HG02759 (cell line): Measurements from ENCODE around the gene DHRS2.
A peak's percentile ranks its signal among the peaks of the same experiment; 100 is the strongest.
"Not testable (repeated sequence)": the region's sequence is repeated elsewhere in the genome, so short reads cannot be mapped to it uniquely, and the experiment has no call there.

Experiments used
- ATAC-seq: cut with Tn5 transposase; IDR thresholded peaks from one replicate; pipeline ENCODE4 v1.9.1; 2021; ENCODE audit warnings: mild to moderate bottlenecking, moderate library complexity; ENCODE audit not compliant: unreplicated experiment

Gene DHRS2

DNA sequence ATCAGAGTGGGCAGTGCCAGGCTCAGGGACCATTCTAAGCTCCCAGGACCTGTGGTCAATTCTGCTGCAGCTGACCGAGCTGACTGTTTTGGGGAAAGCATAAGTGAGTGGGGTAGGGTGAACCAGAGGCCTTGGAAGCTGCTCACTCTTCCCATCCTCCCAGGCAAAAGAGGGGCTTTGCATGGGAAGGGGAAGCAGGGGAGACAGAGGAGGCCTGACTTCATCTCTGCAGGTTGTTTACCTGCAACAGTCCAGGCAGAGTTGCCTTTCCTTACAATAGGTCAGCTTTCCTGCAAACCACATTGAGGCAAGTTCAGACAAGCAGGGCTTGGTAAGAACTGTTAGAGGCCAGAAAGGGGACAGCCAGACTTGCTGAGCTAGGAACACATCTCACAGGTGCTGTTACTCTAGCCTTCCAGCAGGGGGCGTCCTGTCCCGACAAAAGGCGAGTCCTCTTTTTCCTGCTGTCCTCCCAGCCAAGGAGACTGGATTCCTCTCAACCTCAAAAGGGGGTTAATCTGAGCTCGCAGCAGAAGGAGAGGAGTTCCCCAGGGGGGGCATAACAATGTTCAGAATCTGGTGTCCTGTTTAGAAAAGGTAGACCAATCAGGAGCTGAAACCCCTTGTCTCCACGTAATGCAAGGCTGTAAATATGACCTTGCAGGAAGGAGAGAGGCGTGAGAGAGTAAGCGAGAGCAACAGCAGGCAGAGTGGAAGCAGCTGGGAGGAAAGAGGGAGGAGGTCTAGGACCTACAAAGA is 4.3 kb upstream of the DHRS2 start:
- ATAC-seq = peak; percentile 65

DNA sequence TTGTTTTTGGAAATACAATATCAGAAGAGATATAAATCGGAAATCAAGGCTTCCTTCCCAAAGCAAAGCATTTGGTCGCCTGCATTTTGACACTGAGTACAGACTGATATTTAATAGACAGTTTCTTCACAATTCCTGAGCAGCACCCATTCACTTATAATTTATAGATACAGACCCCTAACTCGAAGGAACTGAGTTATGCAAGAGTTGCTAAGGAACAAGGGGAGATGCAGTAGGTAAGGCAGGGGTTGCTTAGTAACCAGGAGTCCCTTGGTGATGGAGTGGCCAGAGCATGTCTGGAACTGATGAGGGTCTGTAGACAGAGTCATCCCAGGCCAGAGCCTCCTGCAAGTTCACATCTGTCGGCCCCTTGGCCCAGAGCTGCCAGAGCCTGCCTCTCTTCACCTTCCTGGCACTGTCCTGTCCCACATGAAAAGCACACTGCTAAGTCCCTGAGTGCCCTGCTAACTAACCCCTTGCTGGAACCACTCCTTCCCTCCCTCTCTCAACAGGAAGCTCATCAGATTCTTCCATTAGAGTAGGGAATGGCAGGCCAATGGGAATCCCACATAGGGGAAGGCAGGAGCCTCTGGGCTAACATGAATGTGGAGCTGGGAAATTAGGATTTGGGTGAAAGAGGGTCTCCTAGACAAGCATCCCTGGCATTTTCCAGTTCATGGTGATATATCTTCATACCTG is 3.6 kb upstream of the DHRS2 start:
- ATAC-seq = no peak

DNA sequence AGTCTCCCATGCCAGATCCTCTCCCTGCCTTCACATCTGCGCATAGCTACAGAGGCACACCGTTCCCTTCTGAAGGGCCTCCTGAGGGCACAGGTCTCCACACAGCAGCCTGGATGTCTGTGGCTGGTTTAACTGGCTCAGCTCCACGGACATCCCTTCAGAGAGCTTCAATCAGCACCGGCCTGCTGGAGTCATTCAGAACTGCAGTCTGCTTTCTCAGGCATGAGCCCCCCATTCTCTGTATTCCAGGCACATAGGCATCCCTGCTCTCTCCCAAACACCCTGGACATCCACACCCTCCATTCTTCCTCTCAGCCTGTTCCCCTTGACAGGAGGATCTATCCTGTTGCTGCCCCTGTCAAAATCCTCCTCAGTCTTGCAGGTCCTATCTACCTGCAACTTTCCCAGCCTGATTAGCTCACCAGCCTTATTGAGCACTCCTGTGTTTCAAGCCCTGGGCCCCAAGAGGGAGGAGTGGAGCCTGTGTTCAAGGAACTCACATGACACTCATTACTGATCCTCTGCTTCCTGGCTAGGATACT is 2.9 kb upstream of the DHRS2 start:
- ATAC-seq = no peak

DNA sequence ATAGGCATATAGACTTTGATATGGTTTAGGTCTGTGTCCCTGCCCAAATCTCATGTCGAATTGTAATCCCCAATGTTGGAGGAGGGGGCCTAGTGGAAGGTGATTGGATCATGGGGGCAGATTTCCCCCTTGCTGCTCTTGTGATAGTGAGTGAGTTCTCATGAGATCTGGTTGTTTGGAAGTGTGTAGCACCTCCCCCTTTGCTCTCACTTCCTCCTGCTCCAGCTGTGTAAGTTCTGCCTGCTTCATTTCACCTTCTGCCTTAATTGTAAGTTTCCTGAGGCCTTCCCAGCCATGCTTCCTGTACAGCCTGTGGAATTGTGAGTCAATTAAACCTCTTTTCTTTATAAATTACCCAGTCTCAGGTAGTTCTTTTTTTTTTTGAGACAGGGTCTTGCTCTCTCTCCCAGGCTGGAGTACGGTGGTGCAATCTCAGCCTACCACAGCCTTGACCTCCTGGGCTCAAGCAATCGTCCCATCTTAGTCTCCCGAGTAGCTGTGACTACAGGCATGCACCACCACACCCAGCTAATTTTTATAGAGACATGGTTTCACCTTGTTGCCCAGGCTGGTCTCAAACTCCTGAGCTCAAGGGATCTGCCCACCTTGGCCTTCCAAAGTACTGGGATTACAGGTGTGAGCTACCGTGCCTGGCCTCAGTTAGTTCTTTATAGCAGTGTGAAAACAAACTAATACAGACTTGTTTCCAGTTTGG is 1.3 kb upstream of the DHRS2 start:
- not testable (repeated sequence) for ATAC-seq

DNA sequence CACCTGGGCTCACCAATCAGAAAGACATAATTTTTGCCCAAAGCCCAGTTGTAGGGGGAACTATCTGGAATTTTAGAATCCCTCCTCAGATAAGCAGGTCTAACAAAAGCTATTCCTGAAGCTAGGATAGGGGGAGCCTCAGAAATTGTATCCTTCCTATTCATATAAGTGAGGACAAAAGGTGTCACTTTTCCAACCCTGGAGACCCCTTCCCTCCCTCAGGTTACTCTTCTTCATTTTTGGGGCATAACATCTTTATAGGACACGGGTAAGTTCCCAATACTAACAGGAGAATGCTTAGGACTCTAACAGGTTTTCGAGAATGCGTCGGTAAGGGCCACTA is 1.1 kb downstream of the DHRS2 start:
- not testable (repeated sequence) for ATAC-seq

DNA sequence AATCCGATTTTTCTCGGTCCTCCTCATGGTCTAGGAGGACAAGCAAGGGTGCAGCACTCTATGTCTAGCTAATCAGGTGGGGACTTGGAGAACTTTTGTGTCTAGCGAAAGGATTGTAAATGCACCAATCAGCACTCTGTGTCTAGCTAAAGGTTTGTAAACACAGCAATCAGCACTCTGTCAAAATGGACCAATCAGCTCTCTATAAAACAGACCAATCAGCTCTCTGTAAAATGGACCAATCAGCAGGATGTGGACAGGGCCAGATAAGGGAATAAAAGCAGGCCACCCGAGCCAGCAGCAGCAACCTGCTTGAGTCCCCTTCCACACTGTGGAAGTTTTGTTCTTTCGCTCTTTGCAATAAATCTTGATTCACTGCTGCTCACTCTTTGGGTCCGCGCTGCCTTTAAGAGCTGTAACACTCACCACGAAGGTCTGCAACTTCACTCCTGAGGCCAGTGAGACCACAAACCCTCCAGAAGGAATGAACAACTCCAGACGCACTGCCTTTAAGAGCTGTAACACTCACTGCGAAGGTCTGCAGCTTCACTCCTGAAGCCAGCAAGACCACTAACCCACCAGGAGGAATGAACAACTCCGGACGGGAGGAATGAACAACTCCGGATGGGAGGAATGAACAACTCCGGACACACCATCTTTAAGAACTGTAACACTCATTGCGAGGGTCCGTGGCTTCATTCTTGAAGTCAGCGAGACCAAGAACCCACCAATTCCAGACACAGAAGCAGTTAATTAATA is 1.7 kb downstream of the DHRS2 start:
- not testable (repeated sequence) for ATAC-seq

DNA sequence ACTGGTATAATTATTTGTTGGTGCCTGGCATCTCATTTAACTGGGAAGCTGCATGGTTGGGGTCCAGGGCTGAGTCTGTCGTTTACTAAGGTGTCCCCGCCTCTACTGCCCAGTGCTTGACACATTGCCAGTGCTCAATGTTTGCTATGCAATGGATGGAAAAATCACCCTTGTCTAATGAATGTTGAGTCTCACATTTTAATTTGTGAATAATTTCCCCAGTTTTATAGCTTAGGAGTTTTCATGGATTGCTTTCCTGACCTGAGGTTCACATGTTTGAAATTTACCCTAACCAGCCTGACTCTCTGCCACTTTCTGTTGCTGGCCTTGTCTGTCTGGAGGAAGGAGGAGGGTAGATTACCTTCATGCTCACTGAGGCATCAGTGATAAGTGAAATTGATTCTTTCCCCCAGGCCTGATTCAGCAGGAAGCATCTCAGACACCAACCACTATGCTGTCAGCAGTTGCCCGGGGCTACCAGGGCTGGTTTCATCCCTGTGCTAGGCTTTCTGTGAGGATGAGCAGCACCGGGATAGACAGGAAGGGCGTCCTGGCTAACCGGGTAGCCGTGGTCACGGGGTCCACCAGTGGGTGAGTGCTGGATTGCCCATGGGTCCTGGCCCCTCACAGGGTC is 2.4 kb downstream of the DHRS2 start:
- no peak for ATAC-seq

DNA sequence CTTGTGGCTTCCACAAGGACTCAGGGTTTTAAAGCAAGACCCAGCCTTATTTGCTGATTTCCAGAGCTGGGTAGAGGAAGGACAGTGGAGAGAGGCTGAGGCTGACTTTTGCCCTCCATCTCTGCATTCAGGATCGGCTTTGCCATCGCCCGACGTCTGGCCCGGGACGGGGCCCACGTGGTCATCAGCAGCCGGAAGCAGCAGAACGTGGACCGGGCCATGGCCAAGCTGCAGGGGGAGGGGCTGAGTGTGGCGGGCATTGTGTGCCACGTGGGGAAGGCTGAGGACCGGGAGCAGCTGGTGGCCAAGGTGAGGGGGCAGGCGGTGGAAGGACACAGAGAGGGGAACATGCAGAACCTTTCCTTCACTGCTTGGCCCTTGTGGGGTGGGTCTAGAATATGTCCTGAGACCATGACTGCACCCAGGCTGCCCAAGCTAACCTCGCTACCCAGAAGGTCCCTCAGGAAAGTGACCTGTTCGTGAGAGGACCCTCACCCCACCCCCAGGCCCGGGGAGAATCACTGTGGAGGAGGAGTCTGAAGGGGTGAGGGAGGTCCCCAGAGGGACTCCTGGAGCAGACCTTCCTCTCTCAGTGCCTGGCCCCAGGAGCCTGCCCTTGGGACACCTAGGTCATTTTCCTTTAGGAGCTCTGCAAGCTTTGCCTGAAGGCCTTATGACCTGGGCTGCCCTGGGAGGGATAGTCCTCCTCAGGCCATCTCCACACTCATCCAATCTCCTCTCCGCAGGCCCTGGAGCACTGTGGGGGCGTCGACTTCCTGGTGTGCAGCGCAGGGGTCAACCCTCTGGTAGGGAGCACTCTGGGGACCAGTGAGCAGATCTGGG is 3.1 kb downstream of the DHRS2 start:
- ATAC-seq = no peak

DNA sequence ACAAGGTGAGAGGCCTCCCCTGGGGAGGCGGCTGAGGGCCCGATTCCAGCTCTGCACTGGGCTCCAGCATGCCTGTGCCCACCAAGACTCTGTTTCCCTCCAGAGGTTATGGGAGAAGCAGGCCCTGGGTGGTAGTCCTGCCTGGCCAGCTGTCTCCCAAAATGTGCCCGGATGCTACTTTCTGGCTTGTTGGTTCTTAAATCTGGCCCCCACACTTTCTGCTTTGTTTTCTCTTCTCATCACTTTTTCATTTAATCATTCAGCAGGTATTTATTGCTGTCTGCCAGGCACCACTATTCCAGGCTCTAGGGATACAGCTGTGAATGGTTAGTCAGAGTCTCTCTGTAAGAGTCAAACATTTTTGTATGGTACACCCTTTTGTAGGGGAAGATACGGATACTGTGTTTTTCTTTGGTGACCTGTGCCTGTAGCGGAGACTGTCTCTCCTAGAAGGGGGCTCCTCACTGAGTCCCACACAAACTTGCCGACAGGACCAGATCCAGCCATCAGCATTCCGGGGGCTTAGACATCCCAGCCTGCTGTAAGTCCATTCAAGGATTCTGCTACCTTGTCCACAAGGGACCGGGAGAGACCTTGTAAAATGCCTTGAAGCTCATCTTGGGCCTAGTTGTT is 3.8 kb downstream of the DHRS2 start:
- ATAC-seq = no peak

DNA sequence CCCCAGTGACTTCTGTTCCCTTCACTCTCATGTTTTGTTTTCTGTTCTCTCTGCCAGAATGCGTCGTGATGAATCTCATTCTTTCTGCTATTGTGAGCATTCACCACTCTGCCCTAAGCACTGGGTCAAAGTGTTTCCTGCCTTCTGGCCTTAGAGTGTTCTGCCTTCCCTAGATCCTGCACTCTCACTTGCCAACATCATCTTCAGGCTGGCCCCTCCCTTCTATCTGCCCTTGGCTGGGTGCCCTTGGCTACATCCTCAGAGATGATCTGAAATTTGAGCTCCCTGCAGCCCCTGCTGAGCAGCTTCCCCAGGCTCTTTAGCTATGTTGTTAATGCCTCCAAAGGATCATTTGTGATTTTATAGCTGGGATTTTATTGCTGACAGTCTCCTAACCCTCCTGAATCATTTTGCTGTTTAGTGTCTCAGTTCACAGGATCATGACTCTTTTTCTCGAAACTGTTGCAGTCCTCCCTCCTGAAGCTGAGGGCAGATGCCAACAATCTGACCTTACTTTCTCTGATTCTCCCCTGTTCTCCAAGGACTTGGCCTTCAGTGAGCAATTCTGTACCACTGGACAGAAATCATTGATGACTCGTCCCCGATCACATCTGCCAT is 4.5 kb downstream of the DHRS2 start:
- no peak for ATAC-seq

DNA sequence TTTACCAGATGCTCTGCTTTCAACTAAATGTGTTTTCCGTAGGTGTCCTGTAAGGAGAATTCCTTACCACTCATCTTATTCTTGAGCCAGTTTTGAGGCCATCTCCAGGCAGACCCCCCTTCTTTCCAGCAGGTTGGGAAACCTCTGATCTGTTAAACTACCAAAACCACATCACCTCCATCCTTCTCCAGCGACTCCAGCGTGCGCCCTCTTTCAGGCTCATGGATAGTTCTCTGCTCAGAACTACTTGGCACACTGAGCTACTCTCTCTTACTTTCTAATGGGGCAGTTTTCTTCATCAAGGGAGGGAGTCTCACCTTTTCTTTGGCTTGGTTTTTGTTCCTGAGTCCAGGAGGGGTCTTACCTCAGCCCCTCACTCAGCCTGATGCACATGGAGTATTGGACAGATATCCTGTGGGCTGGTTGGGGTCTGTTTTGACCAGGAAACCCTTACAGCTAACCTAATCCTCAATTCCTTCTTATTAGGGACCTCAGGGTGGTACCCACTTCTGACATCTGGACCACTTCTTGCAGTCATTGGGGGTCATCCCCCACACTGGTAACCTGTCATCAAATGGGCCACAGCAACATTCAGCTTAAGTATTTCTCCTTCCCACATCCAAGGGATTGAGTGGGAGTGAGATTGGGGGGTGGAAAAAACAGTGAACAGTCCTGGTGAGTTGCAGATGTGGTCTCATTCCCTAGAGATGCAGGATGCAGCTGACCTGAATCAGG is 5.2 kb downstream of the DHRS2 start:
- ATAC-seq = no peak

DNA sequence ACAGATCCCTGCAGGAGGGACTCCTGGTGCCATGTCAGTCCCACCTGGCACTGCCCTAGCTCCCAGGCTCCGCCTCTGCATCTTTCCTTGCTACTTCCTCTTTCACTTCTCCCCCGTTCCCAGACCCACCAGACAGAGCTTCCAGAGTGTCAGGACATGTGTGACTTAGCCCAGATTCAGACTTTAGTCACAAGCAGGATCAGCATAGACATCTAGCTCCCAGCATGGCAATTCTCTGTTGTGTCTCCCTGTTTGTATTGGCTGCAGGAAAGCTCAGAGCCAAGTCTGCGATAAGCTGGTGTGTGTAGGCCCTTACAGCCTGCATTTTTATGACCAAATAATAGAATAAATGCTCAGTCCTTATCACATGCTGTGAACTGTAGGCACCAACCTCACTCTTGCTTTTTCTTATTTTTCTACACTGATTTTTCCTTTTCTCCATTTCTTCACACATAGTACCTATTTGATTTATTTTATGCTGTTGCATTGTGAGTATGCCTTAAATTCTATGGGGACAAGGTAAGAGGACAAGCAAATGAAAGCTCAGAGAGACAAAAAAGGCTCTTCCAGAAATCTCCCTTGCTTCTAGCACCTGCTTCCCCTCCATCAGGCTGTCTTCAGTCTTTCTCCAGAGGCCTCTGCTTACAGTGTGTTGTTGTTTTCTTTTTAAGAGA is 5.9 kb downstream of the DHRS2 start:
- ATAC-seq = no peak

DNA sequence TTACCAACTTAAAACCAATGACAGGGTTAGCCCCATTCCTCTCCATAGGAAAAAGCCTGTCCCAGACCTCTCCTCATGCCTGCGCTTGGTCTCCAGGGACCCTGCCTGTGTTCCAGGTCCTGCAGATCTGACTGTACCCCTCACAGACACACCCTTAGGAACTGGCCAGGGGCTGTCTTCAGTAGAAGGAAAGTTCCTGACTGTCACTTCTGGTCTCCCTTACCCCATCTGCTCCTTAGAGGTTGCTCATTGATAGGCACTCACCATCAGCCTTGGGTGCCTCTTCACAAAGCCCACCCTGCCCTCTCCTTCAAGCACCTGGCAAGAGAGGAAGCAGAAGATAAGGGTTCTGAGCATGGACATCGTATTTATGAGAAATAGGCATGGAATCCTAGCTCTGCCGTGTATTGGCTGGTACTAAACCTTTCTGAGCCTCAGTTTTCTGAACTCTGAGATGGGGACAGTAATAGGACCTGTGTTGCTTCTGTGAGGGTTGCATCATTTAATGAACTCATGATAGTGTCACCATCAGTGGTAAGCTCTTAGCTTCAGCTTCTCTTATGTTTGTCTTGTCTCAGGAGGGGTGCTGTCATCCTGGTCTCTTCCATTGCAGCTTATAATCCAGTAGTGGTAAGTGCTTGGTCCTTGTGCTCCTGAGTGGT is 7.5 kb downstream of the DHRS2 start:
- ATAC-seq = no peak

DNA sequence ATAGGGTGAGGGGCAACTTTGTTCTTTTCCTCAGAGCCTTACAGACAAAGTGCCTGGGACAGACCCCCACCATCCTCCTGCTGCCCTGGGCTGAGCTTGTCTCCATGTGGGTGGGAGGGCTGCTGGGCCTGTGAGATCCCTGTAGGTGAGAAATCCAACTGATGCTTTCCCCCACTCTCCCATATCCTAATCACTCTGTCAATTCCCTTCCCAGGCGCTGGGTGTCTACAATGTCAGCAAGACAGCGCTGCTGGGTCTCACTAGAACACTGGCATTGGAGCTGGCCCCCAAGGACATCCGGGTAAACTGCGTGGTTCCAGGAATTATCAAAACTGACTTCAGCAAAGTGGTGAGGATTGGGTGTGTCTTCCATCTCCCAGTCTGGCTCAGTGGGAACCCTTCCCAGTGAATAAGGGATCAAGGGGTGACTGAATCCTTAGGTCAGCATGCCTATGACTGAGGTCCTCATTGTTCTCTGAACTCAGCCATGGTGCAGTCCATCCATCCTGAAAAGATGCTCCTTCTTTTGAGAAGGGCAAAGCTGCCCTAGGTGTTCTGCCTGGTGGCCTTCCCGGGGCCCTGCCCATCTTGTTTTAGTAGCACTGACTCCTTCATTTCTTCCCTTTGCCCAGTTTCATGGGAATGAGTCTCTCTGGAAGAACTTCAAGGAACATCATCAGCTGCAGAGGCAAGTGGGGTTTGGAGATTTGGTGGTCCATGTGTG is 8.2 kb downstream of the DHRS2 start:
- no peak for ATAC-seq

DNA sequence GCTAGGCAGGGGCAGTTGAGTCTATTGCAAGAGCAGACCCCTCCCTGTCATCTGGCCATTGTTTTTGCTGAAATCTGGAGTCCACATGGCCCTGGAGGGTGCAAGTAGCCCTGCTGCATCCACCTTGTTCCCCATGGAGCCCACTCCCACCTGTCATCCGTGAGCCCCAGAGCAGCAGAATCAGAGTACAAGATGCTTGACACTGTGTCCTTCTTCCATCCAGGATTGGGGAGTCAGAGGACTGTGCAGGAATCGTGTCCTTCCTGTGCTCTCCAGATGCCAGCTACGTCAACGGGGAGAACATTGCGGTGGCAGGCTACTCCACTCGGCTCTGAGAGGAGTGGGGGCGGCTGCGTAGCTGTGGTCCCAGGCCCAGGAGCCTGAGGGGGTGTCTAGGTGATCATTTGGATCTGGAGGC is 8.8 kb downstream of the DHRS2 start:
- ATAC-seq = no peak

DNA sequence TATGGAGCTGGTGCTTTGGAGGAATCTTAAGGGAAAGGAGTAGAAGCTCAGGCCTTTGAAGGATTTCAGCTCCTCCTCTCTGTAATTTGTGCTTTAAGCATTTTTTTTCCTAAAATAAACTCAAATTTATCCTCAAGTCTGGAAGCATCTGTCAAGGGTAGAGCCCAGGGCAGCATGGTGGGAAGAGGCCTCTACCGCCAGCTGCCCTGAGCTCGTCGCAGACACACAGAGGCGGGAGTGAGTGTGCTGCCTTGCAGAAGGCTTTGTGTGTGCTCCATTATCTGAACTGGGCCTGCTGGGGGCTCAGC is 9.3 kb downstream of the DHRS2 start:
- ATAC-seq = no peak
